Vagina (tissue), 2 donors: ENCODE data around the gene TRIM67.

Experiments used
- CTCF ChIP-seq, 3 experiments: fragments of 450-650 bp in 2 of 3; fragments of 200-600 bp in 1 of 3; sonication (generic) in 1 of 3; IDR thresholded peaks; one replicate each; pipeline ENCODE4 v1.5.1; 2017 to 2019; ENCODE audit warnings: antibody characterized with exemption in 3 of 3, mild to moderate bottlenecking in 2 of 3, moderate library complexity in 2 of 3
- POLR2A ChIP-seq, 2 donors: fragments of 450-650 bp; IDR thresholded peaks; one replicate each; pipeline ENCODE4 v1.6.1; 2017; ENCODE audit warnings: antibody characterized with exemption in 2 of 2, mild to moderate bottlenecking in 2 of 2, moderate library complexity in 2 of 2
- POLR2AphosphoS5 ChIP-seq, 2 donors: sonication (generic); formaldehyde crosslinking; IDR thresholded peaks; one replicate each; pipeline ENCODE4 v1.9.0; 2017; ENCODE audit warnings: antibody characterized with exemption in 2 of 2, mild to moderate bottlenecking in 2 of 2, low read depth in 1 of 2; ENCODE audit not compliant: insufficient read depth in 1 of 2

GRCh38 chr1:231125972-231126580 lies 35.8 kb upstream of the TRIM67 start:
- TF ChIP-seq CTCF (IDR thresholded peaks at IDR 0.05), result no peak
- no peak for TF ChIP-seq POLR2A (IDR thresholded peaks at IDR 0.05)
- TF ChIP-seq POLR2AphosphoS5 (IDR thresholded peaks at IDR 0.05; ENCODE audit: insufficient read depth in 1 of 2, low read depth in 1 of 2), result no peak
